ENCODE data around the gene MAP3K15.

DNA sequence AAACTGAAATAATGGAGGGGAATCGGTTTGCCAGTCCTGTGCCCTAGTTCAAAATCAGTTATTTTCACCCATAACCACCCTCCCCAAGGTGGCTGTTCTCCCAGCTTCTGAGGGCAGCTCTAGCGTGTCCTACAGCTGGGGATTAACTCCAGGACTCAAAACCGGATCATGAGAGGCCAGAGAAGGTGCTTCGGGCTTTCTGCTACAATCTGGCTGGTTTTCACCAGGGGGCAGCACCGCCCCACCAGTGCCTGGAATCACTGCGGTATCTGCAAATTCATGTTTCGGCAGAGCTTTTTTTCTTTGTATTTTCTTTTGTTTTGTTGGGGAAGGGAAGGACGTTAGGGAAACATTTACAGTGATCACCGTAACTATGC is 143.2 kb downstream of the MAP3K15 start:
- TF ChIP-seq, protein P1, sequence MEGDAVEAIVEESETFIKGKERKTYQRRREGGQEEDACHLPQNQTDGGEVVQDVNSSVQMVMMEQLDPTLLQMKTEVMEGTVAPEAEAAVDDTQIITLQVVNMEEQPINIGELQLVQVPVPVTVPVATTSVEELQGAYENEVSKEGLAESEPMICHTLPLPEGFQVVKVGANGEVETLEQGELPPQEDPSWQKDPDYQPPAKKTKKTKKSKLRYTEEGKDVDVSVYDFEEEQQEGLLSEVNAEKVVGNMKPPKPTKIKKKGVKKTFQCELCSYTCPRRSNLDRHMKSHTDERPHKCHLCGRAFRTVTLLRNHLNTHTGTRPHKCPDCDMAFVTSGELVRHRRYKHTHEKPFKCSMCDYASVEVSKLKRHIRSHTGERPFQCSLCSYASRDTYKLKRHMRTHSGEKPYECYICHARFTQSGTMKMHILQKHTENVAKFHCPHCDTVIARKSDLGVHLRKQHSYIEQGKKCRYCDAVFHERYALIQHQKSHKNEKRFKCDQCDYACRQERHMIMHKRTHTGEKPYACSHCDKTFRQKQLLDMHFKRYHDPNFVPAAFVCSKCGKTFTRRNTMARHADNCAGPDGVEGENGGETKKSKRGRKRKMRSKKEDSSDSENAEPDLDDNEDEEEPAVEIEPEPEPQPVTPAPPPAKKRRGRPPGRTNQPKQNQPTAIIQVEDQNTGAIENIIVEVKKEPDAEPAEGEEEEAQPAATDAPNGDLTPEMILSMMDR (IDR thresholded peaks at IDR 0.05), result peak; percentile 30 to 54 (median 42)
- no peak for TF ChIP-seq POLR2A (IDR thresholded peaks at IDR 0.05)
